Stimulated activated CD8-positive, alpha-beta memory T cell treated with anti-CD3 and anti-CD28 coated beads, Interleukin-7, amount 100 ng/mL, for 48 hours (primary cell): ENCODE measurements around the gene ACVR2B.

ENCODE experiments used
- DNase-seq, 2 donors: peaks; one replicate each; pipeline ENCODE4 v3.0.0-alpha.2; 2020; ENCODE audit warnings: low read depth in 1 of 2; ENCODE audit errors: extremely low read depth in 1 of 2

ACVR2B gene

DNA sequence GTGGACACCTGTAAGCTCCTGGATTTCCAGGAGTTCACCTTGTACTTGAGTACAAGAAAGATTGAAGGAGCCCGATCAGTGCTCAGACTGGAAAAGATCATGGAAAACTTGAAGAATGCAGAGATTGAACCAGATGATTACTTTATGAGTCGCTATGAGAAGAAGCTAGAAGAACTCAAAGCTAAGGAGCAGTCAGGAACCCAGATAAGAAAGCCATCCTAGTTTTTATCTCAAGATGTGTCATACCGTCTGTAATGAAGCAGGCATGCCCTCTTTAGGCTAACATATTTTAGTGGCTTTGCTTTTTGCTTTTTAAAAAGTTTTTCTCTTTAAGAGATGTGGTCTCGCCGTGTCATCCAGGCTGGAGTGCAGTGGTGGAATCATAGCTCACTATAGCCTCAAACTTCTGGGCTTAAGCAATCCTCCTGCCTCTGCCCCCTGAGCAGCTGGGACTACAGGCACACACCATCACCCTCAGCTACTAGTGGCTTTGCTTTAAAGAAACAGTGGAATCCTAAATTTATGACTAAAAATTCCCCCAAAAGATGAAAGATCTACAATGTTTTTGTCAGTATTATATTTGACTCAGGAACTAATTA is 70.5 kb downstream of the ACVR2B start:
- no peak for DNase-seq

- no peak for DNase-seq
These were observed 73.1 kb downstream of the ACVR2B start for GRCh38 chr3:38526792-38527191.

DNA sequence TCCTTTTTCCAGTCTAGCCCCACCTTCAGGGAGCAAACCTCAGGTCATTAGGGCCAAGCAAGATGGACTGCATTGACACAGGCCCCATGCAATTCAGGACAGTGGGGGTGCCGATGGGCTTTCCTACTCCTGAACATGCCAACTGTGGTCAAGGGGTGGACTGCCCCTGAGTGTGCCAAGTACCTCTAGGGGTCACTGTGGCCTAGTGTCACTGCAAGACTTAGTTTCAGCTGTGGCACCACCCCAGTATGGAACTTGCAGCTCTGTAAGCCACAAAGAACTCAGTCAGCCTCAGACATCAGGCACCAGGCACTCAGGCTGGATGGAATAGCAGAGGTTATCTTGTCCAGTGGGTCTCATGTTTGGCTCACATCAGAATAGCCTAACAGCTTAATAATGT is 74.8 kb downstream of the ACVR2B start:
- no peak for DNase-seq

DNA sequence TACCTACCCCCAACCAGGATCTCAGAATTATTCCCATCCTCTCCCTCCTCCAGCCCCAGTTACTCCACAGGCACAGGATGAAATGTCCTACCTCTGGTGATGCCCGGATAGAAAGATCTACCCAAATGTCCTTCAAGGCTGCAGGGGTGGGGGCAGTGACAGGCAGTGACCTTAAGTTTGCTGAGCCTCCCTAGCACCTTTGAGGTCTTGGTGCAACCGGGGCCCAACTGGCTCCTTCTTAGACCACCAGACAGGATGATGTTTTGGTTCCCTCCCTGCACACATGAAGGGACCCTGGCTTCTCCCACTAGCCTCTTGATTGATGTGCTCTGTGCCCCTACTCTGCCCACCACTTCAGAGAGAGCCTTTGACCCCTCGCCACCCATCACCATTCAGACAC is 78.8 kb downstream of the ACVR2B start:
- no peak for DNase-seq

DNA sequence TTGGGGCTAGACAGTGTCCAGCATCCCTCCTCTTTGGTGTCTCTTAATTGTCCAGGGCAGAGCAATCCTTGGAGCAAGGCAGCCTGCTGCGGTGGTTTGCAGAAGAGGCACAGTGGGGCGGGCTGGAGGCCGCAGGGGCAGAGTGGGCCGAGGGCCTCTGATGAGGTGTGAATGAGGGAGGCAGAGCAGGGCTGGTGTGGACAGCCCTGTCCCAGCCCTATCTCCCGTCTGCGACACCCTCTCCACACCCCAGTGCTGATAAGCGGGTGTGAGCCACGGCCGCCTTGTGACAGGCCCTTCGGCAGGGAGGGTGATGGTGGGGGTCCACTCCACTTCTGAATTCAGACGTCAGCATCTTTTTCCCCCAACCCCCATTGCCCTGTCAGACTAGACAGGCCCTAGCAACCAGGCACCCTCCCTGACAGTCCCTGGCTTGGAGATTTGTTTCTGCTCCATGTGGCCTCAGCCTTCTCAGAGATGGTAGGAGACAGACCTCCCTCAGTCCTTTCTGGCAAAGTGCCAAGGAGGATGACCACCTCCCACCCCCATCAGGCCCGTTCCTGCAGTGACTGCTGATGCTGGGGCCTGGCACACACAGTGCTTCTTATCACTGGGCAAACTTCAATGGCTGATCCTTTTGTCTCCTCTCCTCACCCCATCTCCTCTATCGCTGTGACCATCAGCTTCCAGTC is 79.7 kb downstream of the ACVR2B start:
- DNase-seq: no peak

DNA sequence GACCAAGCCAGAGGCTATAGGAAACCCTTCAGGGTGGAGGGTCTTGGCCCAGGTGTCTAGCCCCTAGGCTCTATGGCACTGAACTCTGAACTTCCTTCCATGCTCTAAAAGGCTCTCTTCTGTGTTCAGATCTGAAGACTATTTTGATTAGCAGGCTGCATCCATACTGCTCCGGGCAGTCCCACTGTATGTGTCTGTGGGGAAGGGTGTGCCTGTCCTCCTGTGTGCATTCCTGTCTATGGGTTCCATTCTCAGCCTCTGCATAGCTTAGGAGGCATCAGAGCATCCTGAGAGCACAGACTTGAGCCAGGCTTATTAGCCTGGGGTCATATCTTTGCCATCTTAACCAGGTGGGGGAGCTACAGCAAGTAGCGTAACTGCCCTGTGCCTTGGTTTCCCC is 80.5 kb downstream of the ACVR2B start:
- no peak for DNase-seq

- DNase-seq: no peak
These were observed 80.9 kb downstream of the ACVR2B start for GRCh38 chr3:38534604-38535003.

DNA sequence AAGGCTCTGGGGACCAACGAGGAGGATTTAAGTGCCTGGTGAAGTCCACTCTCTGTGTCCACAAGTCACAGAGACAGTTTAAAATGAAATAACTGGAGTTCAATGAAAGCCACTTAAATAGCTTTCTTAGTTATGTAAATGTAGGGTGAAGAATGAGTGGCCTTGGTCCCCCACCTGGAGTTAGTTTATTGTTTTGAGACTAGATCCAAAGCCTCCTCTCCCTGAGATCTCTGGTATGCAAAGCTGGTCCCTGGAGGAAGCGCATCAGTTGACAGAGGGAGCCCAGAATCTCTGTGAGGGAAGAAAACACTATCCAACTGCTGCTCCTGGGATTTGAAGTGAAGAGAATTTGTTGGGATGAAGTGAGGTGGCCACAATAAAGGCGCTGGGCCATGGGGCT is 83.0 kb downstream of the ACVR2B start:
- no peak for DNase-seq

- DNase-seq: no peak
These were observed 85.2 kb downstream of the ACVR2B start for GRCh38 chr3:38538773-38539353.

DNA sequence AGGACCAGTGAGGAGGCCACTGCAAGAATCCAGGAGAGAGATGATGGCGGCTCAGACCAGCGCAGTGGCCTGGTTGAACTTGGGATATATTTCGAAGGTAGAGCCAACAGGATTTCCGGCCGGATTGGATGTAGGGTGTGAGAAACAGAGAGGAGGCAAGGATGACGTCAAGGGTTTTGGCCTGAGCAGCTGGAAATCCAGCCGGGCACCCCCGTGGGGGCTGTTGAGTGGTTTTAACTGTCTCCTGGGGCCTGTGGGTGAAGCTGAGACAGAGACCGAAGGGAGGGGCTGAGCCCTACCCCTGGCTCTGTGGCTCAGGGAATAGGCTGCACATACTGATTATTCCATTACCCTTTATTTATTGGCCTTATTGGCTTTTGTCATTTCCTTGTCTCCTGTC is 88.1 kb downstream of the ACVR2B start:
- DNase-seq: no peak
